Cardiac fibroblast (primary cell): ENCODE results near the gene TVP23C.
"Not testable (repeated sequence)": the region's sequence is repeated elsewhere in the genome, so short reads cannot be mapped to it uniquely, and the experiment has no call there.

ENCODE experiments used
- DNase-seq, 2 donors: peaks; one replicate each; pipeline versions ENCODE4 v3.0.0 to v3.0.0-alpha.2; 2010; ENCODE audit warnings: low read depth in 2 of 2
- H3K4me3 ChIP-seq, 2 donors: replicated peaks in 1 of 2; 1 replicate in 1 of 2; 2 replicates in 1 of 2; pipeline ENCODE4 v1.5.1; 2011; ENCODE audit warnings: low read depth in 2 of 2, low read length in 2 of 2, mild to moderate bottlenecking in 2 of 2, moderate library complexity in 1 of 2
- TF ChIP-seq, protein P1 (sequence below): IDR thresholded peaks from one replicate; pipeline ENCODE4 v1.5.1; 2011; ENCODE audit warnings: low read depth, mild to moderate bottlenecking, low read length, inconsistent platforms

The TVP23C gene

DNA sequence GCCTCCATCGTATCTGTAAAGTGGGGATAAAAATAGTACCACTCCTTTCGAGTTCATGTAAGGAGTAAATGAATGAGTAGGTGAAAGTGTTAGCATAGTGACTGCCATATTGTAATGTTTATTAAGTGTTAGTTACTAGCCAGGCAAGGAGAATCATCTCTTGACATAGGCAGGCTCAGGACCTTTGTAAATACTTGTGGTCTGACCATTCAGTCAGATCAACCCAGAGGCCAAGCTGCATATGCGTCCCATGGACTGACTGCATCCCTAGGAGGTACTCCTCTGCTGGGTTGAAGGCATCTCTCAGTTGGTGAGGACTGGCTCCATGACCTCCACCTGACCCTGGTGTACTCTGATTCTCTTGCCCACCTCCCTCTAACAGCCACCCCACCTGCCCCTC lies 55.4 kb downstream of the TVP23C start:
- H3K4me3 ChIP-seq: no peak overlapping the region
- TF ChIP-seq, protein P1, sequence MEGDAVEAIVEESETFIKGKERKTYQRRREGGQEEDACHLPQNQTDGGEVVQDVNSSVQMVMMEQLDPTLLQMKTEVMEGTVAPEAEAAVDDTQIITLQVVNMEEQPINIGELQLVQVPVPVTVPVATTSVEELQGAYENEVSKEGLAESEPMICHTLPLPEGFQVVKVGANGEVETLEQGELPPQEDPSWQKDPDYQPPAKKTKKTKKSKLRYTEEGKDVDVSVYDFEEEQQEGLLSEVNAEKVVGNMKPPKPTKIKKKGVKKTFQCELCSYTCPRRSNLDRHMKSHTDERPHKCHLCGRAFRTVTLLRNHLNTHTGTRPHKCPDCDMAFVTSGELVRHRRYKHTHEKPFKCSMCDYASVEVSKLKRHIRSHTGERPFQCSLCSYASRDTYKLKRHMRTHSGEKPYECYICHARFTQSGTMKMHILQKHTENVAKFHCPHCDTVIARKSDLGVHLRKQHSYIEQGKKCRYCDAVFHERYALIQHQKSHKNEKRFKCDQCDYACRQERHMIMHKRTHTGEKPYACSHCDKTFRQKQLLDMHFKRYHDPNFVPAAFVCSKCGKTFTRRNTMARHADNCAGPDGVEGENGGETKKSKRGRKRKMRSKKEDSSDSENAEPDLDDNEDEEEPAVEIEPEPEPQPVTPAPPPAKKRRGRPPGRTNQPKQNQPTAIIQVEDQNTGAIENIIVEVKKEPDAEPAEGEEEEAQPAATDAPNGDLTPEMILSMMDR: no peak
- DNase-seq: no peak

DNA sequence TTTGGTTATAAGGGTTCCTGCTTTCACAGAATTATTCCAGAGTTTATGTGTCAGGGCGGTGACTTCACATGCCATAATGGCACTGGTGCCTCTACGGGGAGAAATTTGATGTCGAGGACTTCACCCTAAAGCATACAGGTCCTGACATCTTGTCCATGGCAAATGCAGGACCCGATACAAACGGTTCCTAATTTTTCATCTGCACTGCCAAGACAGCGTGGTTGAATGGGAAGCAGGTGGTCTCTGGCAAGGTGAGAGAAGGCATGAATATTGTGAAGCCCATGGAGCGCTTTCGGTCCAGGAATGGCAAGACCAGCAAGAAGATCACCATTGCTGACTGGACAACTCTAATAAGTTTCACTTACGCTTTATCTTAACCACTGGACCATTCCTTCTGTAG lies 56.3 kb downstream of the TVP23C start:
- no peak for DNase-seq
- no peak overlapping the region for H3K4me3 ChIP-seq
- TF ChIP-seq, protein P1: no peak

DNA sequence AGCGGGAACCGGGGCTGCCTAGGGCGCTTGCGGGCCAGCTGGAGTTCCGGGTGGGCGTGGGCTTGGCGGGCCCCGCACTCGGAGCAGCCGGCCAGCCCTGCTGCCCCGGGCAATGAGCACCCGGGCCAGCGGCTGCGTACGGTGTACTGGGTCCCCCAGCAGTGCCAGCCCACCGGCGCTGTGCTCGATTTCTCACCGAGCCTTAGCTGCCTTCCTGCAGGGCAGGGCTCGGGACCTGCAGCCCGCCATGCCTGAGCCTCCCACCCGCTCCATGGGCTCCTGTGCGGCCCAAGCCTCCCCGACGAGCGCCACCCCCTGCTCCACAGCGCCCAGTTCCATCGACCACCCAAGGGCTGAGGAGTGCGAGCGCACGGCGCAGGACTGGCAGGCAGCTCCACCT lies 57.6 kb downstream of the TVP23C start:
- H3K4me3 ChIP-seq: not testable (repeated sequence)

DNA sequence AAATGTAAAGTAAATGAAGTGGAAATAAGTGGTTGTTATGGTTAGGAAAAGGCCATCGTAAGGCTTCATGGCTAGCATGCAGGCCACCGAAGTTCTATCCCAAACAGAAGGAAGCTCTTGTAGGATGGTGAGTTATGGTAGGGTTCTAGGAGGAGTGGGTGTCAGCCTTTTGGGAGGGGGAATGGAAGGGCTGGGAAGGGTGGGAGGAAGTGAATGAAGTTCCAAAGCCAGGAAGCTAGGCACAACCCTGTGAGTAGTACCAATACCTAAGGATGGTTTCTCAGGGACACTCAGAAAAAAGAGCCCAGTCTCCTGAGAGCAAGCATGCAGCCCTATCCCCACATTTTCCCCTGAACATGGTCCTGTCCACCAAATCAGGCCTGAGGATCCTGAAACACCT lies 59.6 kb downstream of the TVP23C start:
- DNase-seq: no peak
- no peak overlapping the region for H3K4me3 ChIP-seq
- TF ChIP-seq, protein P1: no peak

More for the DNA sequence above, 57.6 kb downstream of the TVP23C start:
- DNase-seq: not testable (repeated sequence)

DNA sequence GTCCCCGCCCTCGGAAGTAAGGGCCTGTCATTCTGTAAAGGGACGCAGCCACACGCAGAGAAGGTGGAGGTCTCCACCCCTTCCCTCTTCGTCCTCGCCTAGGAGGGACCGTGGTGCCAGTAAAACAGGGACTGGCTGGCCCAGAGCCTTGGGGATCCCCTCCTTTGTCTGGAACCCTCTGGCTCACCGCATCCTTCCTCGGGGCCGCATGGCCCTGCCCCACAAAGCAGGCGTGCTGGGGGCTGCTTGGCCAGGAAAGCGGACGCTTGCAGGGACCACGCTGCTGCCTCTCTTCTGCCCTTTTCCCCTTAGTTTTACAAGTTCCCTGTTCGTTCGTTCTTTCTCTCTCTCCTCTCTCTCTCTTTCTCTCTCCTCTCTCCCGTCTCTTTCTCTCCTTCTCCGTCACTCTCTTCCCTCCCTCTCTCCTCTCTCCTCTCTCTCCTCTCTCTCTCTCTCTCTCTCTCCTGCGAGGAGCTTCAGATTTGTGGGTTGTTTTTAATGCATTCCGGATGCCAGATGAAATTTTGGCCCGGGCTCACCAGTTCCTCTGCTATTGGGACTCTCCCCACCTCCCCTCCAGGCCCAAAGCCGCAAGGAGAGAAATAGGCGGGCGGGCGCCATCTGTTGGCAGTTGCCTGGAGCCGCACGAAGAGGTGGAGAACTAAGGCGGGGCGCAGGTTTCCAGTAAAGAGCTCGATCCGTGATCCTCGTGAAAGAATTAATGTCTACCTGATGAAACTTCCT lies 60.7 kb downstream of the TVP23C start:
- TF ChIP-seq, protein P1: peak; percentile 88
- H3K4me3 ChIP-seq: peak overlapping the region in 1 of 2 donors; percentile 24

DNA sequence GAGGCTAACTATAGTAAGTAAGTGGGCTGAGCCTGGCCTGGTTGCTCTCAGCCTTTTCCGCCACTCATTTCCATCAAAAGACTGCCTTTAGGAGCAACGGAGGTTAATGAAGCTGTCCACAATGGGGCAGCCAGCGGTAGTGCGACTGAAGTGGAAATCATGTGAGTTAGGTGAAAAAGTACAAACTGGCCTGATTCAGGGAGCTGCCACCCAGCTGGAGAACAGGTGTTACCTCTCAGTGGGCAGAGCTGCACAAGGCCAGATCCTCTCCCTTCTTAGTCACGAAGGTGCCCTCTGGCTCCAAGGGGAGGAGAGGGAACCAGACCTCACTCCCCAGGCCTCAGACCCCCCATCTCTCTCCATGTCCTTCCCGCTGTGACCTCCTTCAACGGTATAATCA lies 61.5 kb downstream of the TVP23C start:
- TF ChIP-seq, protein P1: no peak
- DNase-seq: no peak
- H3K4me3 ChIP-seq: no peak overlapping the region

More for the DNA sequence above, 60.7 kb downstream of the TVP23C start:
- DNase-seq: peak; percentile 96

DNA sequence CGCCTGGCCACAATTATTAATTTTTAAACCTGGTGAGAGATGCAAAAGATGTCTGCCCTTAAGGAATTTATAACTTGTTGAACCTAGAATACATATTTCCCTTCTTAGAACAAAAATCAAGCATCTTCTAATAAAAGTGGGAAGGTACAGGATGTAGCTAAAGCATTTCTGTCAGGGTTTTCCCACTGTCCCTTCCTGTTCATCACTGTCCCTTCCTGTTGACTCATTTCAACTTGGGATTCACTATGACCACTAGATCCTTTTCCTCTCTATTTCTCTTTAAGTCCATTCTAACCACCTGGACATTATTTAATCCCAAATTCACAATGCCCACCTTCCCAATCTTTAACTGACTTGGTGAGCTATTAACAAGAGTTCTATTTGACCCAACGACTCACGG lies 62.0 kb downstream of the TVP23C start:
- peak in 1 of 2 donors; percentile 33 for DNase-seq
- TF ChIP-seq, protein P1: no peak
- H3K4me3 ChIP-seq: no peak overlapping the region
